H1 (cell line): ENCODE results near the gene ZNF626. TPM values are rescaled to one million over a fixed set of nuclear protein-coding genes. Genes with fewer than 3 reads are reported as not detected.

Experiments
- CTCF ChIA-PET: fragments of 300-600 bp; sonication (Branson Sonifier 250); formaldehyde crosslinking; loops from one replicate; lab custom pipeline; 2021; ENCODE audit not compliant: partially characterized antibody; lab: Charles Lee
- POLR2A ChIA-PET: fragments of 300-600 bp; sonication (Branson Sonifier 250); formaldehyde crosslinking; loops from one replicate; lab custom pipeline; 2021; ENCODE audit warnings: inconsistent platforms; ENCODE audit not compliant: partially characterized antibody; lab: Charles Lee
- DNase-seq, 2 experiments: peaks; one replicate each; pipeline versions ENCODE4 v3.0.0 to v3.0.0-alpha.2; 2010 to 2022; ENCODE audit warnings: low spot score in 2 of 2, low read depth in 1 of 2, mixed read lengths in 1 of 2
- FAIRE-seq: peaks from 2 replicates; lab custom pipeline; 2011; peaks lifted over from hg19 to GRCh38; lab: Jason Lieb, UNC
- H2AFZ ChIP-seq: 2 replicates; pipeline ENCODE4 v1.8.1; 2012; ENCODE audit warnings: low read length, inconsistent platforms
- H2AK5ac ChIP-seq: 2 replicates; pipeline ENCODE4 v1.6.1; 2013; ENCODE audit warnings: low read depth, low read length
- H2BK120ac ChIP-seq: replicated peaks from 2 replicates; pipeline ENCODE3; 2013; ENCODE audit warnings: low read depth, low read length, inconsistent platforms
- H2BK12ac ChIP-seq: 2 replicates; pipeline ENCODE4 v1.6.1; 2013; ENCODE audit warnings: low read depth, low read length
- H2BK15ac ChIP-seq: 2 replicates; pipeline ENCODE4 v1.6.1; 2013; ENCODE audit warnings: low read length
- H2BK20ac ChIP-seq: 2 replicates; pipeline ENCODE4 v1.6.1; 2013; ENCODE audit warnings: low read length
- H2BK5ac ChIP-seq: 2 replicates; pipeline ENCODE4 v1.6.1; 2013; ENCODE audit warnings: low read depth, low read length
- H3K14ac ChIP-seq: 2 replicates; pipeline ENCODE4 v1.6.1; 2013; ENCODE audit warnings: inconsistent platforms; ENCODE audit not compliant: insufficient read length
- H3K18ac ChIP-seq: 2 replicates; pipeline ENCODE4 v1.6.1; 2013; ENCODE audit warnings: low read length; ENCODE audit errors: extremely low read depth
- H3K23ac ChIP-seq: 2 replicates; pipeline ENCODE4 v1.6.1; 2013; ENCODE audit warnings: inconsistent platforms; ENCODE audit not compliant: insufficient read length
- H3K23me2 ChIP-seq: 2 replicates; pipeline ENCODE4 v1.6.1; 2013; ENCODE audit warnings: low read depth, low read length
- H3K27ac ChIP-seq: 2 replicates; pipeline ENCODE4 v1.6.1; 2011; ENCODE audit warnings: low read depth, low read length, inconsistent platforms
- H3K27me3 ChIP-seq, 4 experiments: replicated peaks in 1 of 4; 1 replicate in 1 of 4; 2 replicates in 3 of 4; pipeline versions ENCODE4 v1.6.1 to v1.8.1; 2011 to 2013; ENCODE audit warnings: low read length in 3 of 4, mild to moderate bottlenecking in 3 of 4, inconsistent platforms in 2 of 4, mixed read lengths in 2 of 4, moderate library complexity in 1 of 4; ENCODE audit not compliant: control insufficient read depth in 3 of 4, insufficient read depth in 3 of 4; ENCODE audit errors: extremely low read depth in 1 of 4
- H3K36me3 ChIP-seq, 4 experiments: 2 replicates each; pipeline versions ENCODE4 v1.6.1 to v1.8.1; 2011 to 2013; ENCODE audit warnings: mild to moderate bottlenecking in 4 of 4, low read length in 3 of 4, moderate library complexity in 2 of 4, control low read depth in 1 of 4, inconsistent platforms in 1 of 4; ENCODE audit not compliant: insufficient read depth in 4 of 4, control insufficient read depth in 2 of 4
- H3K4ac ChIP-seq: replicated peaks from 2 replicates; pipeline ENCODE3; 2013; ENCODE audit warnings: low read length, low read depth, mixed read lengths, inconsistent platforms; ENCODE audit not compliant: insufficient read length
- H3K4me1 ChIP-seq, 4 experiments: replicated peaks in 1 of 4; 1 replicate in 1 of 4; 2 replicates in 3 of 4; pipeline versions ENCODE4 v1.6.1 to v1.8.1; 2011 to 2013; ENCODE audit warnings: low read length in 3 of 4, inconsistent platforms in 2 of 4, mixed read lengths in 1 of 4; ENCODE audit not compliant: insufficient read depth in 4 of 4, control insufficient read depth in 3 of 4
- H3K4me2 ChIP-seq, 2 experiments: 2 replicates each; pipeline versions ENCODE4 v1.6.1 to v1.8.1; 2011 to 2013; ENCODE audit warnings: low read depth in 2 of 2, low read length in 2 of 2, control low read depth in 1 of 2, inconsistent platforms in 1 of 2, mild to moderate bottlenecking in 1 of 2; ENCODE audit not compliant: insufficient read depth in 1 of 2
- H3K4me3 ChIP-seq, 4 experiments: fragments of 200-600, 300-600 bp in 1 of 4; sonication (generic), shearing (Covaris generic), sonication (Bioruptor Twin) in 1 of 4; 2 replicates each; pipeline versions ENCODE4 v1.5.1 to v1.8.1; 2011 to 2016; ENCODE audit warnings: low read length in 4 of 4, low read depth in 3 of 4, control low read depth in 2 of 4, inconsistent platforms in 2 of 4, mild to moderate bottlenecking in 2 of 4, mixed read lengths in 1 of 4, moderate library complexity in 1 of 4; ENCODE audit not compliant: insufficient read depth in 2 of 4; ENCODE audit errors: extremely low read depth in 1 of 4
- H3K56ac ChIP-seq: replicated peaks from 2 replicates; pipeline ENCODE3; 2013; ENCODE audit warnings: low read depth, mild to moderate bottlenecking, mixed read lengths, low read length, inconsistent platforms; ENCODE audit not compliant: insufficient read length
- H3K79me1 ChIP-seq: 2 replicates; pipeline ENCODE4 v1.6.1; 2013; ENCODE audit warnings: low read depth, low read length, control low read depth
- H3K79me2 ChIP-seq, 2 experiments: 2 replicates each; pipeline versions ENCODE4 v1.6.1 to v1.8.1; 2012 to 2013; ENCODE audit warnings: low read length in 2 of 2, mild to moderate bottlenecking in 2 of 2, inconsistent platforms in 1 of 2; ENCODE audit not compliant: insufficient read depth in 2 of 2, control insufficient read depth in 1 of 2
- H3K9ac ChIP-seq, 4 experiments: replicated peaks in 1 of 4; 1 replicate in 1 of 4; 2 replicates in 3 of 4; pipeline versions ENCODE4 v1.6.1 to v1.8.1; 2011 to 2013; ENCODE audit warnings: low read depth in 3 of 4, low read length in 3 of 4, control low read depth in 2 of 4, mild to moderate bottlenecking in 2 of 4, moderate library complexity in 2 of 4, inconsistent platforms in 1 of 4; ENCODE audit errors: extremely low read depth in 1 of 4
- H3K9me3 ChIP-seq, 2 experiments: 2 replicates each; pipeline versions ENCODE4 v1.6.1 to v1.8.1; 2012 to 2013; ENCODE audit warnings: mild to moderate bottlenecking in 2 of 2, moderate library complexity in 2 of 2, control low read depth in 1 of 2, inconsistent platforms in 1 of 2, low read depth in 1 of 2, low read length in 1 of 2, mixed read lengths in 1 of 2; ENCODE audit not compliant: insufficient read depth in 2 of 2
- H4K20me1 ChIP-seq, 2 experiments: replicated peaks in 1 of 2; 2 replicates each; pipeline versions ENCODE3 to v1.8.1; 2011 to 2013; ENCODE audit warnings: inconsistent platforms in 2 of 2, low read length in 2 of 2, mild to moderate bottlenecking in 1 of 2; ENCODE audit not compliant: insufficient read depth in 2 of 2, control insufficient read depth in 1 of 2
- H4K5ac ChIP-seq: 2 replicates; pipeline ENCODE4 v1.6.1; 2013; ENCODE audit warnings: low read length, low read depth, mixed read lengths, inconsistent platforms; ENCODE audit not compliant: insufficient read length
- H4K8ac ChIP-seq: 2 replicates; pipeline ENCODE4 v1.8.0; 2013; ENCODE audit warnings: mild to moderate bottlenecking, moderate library complexity, low read length, inconsistent platforms; ENCODE audit not compliant: insufficient read depth; ENCODE audit errors: extremely low read depth
- H4K91ac ChIP-seq: replicated peaks from 2 replicates; pipeline ENCODE3; 2013; ENCODE audit warnings: low read length, mixed read lengths, inconsistent platforms; ENCODE audit not compliant: insufficient read length
- BACH1 ChIP-seq: IDR thresholded peaks from 2 replicates; pipeline ENCODE4 v1.6.1; 2012; ENCODE audit warnings: low read length, improper control_type of control experiment
- EP300 ChIP-seq, 2 experiments: IDR thresholded peaks; 1 replicate in 1 of 2; 2 replicates in 1 of 2; pipeline ENCODE4 v1.6.1; 2011 to 2012; ENCODE audit warnings: low read depth in 2 of 2, low read length in 2 of 2, mild to moderate bottlenecking in 2 of 2, borderline replicate concordance in 1 of 2, inconsistent platforms in 1 of 2, moderate library complexity in 1 of 2
- EZH2 ChIP-seq: fragments of 200-600 bp; sonication (generic); IDR thresholded peaks from 2 replicates; pipeline ENCODE4 v1.7.1; 2012; ENCODE audit warnings: low read depth, mild to moderate bottlenecking, moderate library complexity, low read length, inconsistent platforms; ENCODE audit not compliant: severe bottlenecking
- FOSL1 ChIP-seq: IDR thresholded peaks from 2 replicates; pipeline ENCODE4 v1.6.1; 2011; ENCODE audit warnings: mild to moderate bottlenecking, low read depth, low read length, moderate library complexity; ENCODE audit not compliant: insufficient read depth
- GABPA ChIP-seq: IDR thresholded peaks from 2 replicates; pipeline ENCODE4 v1.6.1; 2011; ENCODE audit warnings: mild to moderate bottlenecking, low read length, moderate library complexity, borderline replicate concordance; ENCODE audit not compliant: insufficient read depth
- GTF2F1 ChIP-seq: IDR thresholded peaks from 2 replicates; pipeline ENCODE4 v1.6.1; 2012; ENCODE audit warnings: low read depth, low read length, improper control_type of control experiment, borderline replicate concordance
- KDM5A ChIP-seq: fragments of 200-600 bp; IDR thresholded peaks from 2 replicates; pipeline ENCODE4 v1.7.1; 2012; ENCODE audit warnings: mild to moderate bottlenecking, low read length, inconsistent platforms, mixed read lengths
- RAD21 ChIP-seq, 2 experiments: IDR thresholded peaks in 1 of 2; conservative IDR thresholded peaks in 1 of 2; 2 replicates each; pipeline ENCODE4 v1.6.1; 2011; ENCODE audit warnings: low read depth in 2 of 2, low read length in 2 of 2, improper control_type of control experiment in 1 of 2, inconsistent platforms in 1 of 2, mild to moderate bottlenecking in 1 of 2, moderate library complexity in 1 of 2
- WGBS, 2 experiments: shearing (Covaris generic) in 1 of 2; methylation state at CpG; one replicate each; pipeline versions ENCODE4 v1.1.6 to v1.1.7; 2013 to 2015; ENCODE audit warnings: low lambda C conversion rate in 2 of 2, mixed read lengths in 2 of 2, inconsistent platforms in 1 of 2, low coverage in 1 of 2, missing lambda C conversion rate in 1 of 2; ENCODE audit not compliant: insufficient replicate concordance in 2 of 2, insufficient coverage in 1 of 2, insufficient read length in 1 of 2; ENCODE audit errors: extremely low coverage in 1 of 2, missing lambda C conversion rate in 1 of 2; 5-methylcytosine and 5-hydroxymethylcytosine counted together
- polyA plus RNA-seq, 7 experiments: library from polyadenylated mRNA; depleted of rRNA in 3 of 7; stranded (reverse) in 5 of 7; unstranded in 2 of 7; fragments of >200 nt in 5 of 7; fragments of 200-250 nt in 2 of 7; gene quantifications; 1 replicate in 5 of 7; 2 replicates in 1 of 7; 4 replicates in 1 of 7; pipeline versions ENCODE4 v1.2.1 to v1.2.3, GENCODE V29; 2011 to 2013; ENCODE audit warnings: missing spikeins in 2 of 7, mixed read lengths in 2 of 7
- total RNA-seq: library from RNA; stranded (reverse); fragmentation: NEBNext Ultra II Directional; extraction: Animal tissue kit (Norgen Biotek cat#: 25700); gene quantifications from 2 replicates; pipeline ENCODE4 v1.2.1, GENCODE V29; 2021
- TF ChIP-seq, protein P1 (sequence below), 3 experiments: IDR thresholded peaks; 1 replicate in 2 of 3; 2 replicates in 1 of 3; pipeline versions ENCODE4 v1.5.1 to v1.6.1; 2011; ENCODE audit warnings: low read length in 3 of 3, mild to moderate bottlenecking in 3 of 3, inconsistent platforms in 2 of 3, low read depth in 1 of 3, moderate library complexity in 1 of 3; ENCODE audit not compliant: insufficient read depth in 1 of 3; ENCODE audit errors: control extremely low read depth in 1 of 3

Gene ZNF626
- total and polyA plus RNA-seq, 2 of the 8 experiments (the other 6 are each of a cell fraction or from before 2014, with no cell fraction given) = 4.7 to 28.4 TPM

DNA sequence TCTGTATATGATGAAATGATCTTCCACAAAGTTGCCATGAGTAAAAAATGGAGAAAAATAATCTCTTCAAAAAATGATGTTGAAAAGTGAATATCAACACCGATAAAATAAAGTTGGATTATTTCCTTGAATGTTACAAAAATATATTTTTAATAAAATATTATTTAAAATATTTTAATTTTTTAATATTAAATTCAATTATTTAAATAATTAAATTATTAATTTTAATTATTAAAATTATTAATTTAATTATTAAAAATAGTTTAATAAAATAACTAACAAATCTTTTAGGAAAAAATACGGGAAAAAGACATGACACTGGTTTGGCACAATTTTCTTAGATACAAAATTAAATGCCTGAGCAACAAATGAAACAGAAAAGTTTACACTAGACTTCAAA lies 21.3 kb downstream of the ZNF626 start:
- H3K4me1 ChIP-seq = no peaks in the 10 kb centered on the region
- no peak overlapping the region for H3K18ac ChIP-seq
- FAIRE-seq = no peak
- peaks cover 4 to 84% (median 36%) of the 10 kb centered on the region in 4 experiments; a peak in 7 of 8 replicates for H3K36me3 ChIP-seq
- 98% methylated on average over 2 of the region's 2 CpGs; no CpG with 5 or more reads in 1 of the 2 experiments for WGBS, 2 experiments
- no peaks in the 10 kb centered on the region for H3K79me1 ChIP-seq
- no peak overlapping the region for H4K5ac ChIP-seq
- no peak overlapping the region for H2BK20ac ChIP-seq
- H3K4ac ChIP-seq = no peak overlapping the region
- H4K20me1 ChIP-seq = no peaks in the 10 kb centered on the region
- H2AFZ ChIP-seq = no peak overlapping the region
- no peak overlapping the region for H2BK15ac ChIP-seq
- peaks cover 24 to 40% of the 10 kb centered on the region in 2 experiments for H3K9me3 ChIP-seq
- H2BK12ac ChIP-seq = no peak overlapping the region
- no peak overlapping the region for H4K8ac ChIP-seq
- no peaks in the 10 kb centered on the region for H3K23me2 ChIP-seq
- no peak overlapping the region for H2AK5ac ChIP-seq
- DNase-seq = no peak
- TF ChIP-seq, protein P1, sequence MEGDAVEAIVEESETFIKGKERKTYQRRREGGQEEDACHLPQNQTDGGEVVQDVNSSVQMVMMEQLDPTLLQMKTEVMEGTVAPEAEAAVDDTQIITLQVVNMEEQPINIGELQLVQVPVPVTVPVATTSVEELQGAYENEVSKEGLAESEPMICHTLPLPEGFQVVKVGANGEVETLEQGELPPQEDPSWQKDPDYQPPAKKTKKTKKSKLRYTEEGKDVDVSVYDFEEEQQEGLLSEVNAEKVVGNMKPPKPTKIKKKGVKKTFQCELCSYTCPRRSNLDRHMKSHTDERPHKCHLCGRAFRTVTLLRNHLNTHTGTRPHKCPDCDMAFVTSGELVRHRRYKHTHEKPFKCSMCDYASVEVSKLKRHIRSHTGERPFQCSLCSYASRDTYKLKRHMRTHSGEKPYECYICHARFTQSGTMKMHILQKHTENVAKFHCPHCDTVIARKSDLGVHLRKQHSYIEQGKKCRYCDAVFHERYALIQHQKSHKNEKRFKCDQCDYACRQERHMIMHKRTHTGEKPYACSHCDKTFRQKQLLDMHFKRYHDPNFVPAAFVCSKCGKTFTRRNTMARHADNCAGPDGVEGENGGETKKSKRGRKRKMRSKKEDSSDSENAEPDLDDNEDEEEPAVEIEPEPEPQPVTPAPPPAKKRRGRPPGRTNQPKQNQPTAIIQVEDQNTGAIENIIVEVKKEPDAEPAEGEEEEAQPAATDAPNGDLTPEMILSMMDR (IDR thresholded peaks at IDR 0.05; ENCODE audit: control extremely low read depth in 1 of 3, insufficient read depth in 1 of 3, low read depth in 1 of 3, low read length in 3 of 3) = no peak
- TF ChIP-seq GTF2F1 = no peak
- no peak for TF ChIP-seq RAD21 (IDR thresholded peaks at IDR 0.05 in 1 of 2, conservative IDR thresholded peaks at IDR 0.05 in 1 of 2; ENCODE audit: low read depth in 2 of 2, low read length in 2 of 2)
- TF ChIP-seq BACH1 = no peak
- TF ChIP-seq KDM5A = no peak
- TF ChIP-seq FOSL1 = no peak
- TF ChIP-seq EZH2 = no peak
- TF ChIP-seq GABPA = no peak
- no peak for TF ChIP-seq EP300 (IDR thresholded peaks at IDR 0.05; ENCODE audit: borderline replicate concordance in 1 of 2, low read depth in 2 of 2, low read length in 2 of 2)
- no peak overlapping the region for H3K23ac ChIP-seq
- H3K9ac ChIP-seq = no peak overlapping the region
- H3K4me2 ChIP-seq = no peak overlapping the region
- no peak overlapping the region for H3K27ac ChIP-seq
- no peak overlapping the region for H3K56ac ChIP-seq
- H2BK120ac ChIP-seq = no peak overlapping the region
- no peak overlapping the region for H3K14ac ChIP-seq
- H3K79me2 ChIP-seq = peaks cover 0 to 9% of the 10 kb centered on the region in 2 experiments; a peak in 2 of 4 replicates
- no peaks in the 10 kb centered on the region for H3K27me3 ChIP-seq
- no peak overlapping the region for H2BK5ac ChIP-seq
- no peak overlapping the region for H4K91ac ChIP-seq
- ChIA-PET CTCF (no interaction called here), POLR2A (no interaction called here)
- no peak overlapping the region for H3K4me3 ChIP-seq
